NT2/D1 (cell line): ENCODE data around the gene MPDU1.

ENCODE experiments used
- SUZ12 ChIP-seq: IDR thresholded peaks from 2 replicates; pipeline ENCODE4 v1.6.1; 2011; ENCODE audit not compliant: insufficient read length, insufficient read depth; ENCODE audit errors: extremely low read depth
- YY1 ChIP-seq: IDR thresholded peaks from 2 replicates; pipeline ENCODE4 v1.6.1; 2011; ENCODE audit not compliant: insufficient read length, insufficient read depth
- ZNF274 ChIP-seq: IDR thresholded peaks from 2 replicates; pipeline ENCODE4 v1.6.1; 2011; ENCODE audit warnings: mild to moderate bottlenecking, low read depth, low read length

DNA sequence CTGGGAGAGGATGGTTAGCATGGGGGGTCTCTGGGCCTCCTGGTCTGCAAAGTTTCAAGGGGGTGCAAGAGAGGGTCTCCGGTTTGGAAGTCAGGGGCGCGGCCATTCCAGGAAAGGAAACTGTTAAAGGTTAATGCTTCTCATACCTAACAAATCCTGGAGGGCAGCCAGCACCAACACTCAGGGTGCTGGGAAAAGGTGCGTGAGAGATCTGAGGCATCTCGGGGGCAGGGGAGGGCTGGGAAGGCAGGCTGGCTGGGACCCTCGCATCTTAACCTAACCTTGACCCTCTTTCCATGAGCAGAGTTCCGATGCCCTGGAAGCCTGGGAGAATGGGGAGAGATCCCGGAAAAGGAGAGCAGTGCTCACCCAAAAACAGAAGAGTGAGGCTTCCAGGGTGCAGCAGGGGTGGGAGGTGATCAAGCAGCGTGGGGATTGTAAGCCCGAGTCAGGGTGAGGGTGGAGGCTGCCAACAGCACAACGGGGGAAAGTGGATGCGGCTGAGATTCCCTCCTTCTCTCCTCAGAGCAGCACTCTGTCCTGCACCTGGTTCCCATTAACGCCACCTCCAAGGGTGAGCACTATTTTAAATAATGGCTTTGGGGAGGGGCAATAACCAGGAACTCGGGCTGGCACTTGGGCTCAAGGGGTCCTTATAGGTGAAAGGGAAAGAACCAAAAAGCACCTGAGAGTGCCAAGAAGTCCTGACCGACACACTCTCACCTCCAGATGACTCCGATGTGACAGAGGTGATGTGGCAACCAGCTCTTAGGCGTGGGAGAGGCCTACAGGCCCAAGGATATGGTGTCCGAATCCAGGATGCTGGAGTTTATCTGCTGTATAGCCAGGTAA, 24.1 kb upstream of the MPDU1 start:
- no peak for TF ChIP-seq YY1
- no peak for TF ChIP-seq ZNF274
- TF ChIP-seq SUZ12 = no peak
